Neural crest cell (in vitro differentiated cells): ENCODE data around the gene MGST1. TPM values are rescaled to one million over a fixed set of nuclear protein-coding genes. Genes with fewer than 3 reads are reported as not detected.
A peak's percentile ranks its signal among the peaks of the same experiment; 100 is the strongest.

Experiments used
- DNase-seq: peaks from one replicate; pipeline ENCODE4 v3.0.0; 2021; ENCODE audit warnings: low read depth, mixed read lengths, low spot score
- H3K27ac Mint-ChIP-seq: one replicate; pipeline ENCODE4 v1.8.0; 2021; ENCODE audit warnings: mild to moderate bottlenecking, mixed read lengths; ENCODE audit not compliant: unreplicated experiment
- H3K27me3 Mint-ChIP-seq: 2 replicates; pipeline ENCODE4 v1.8.0; 2021; ENCODE audit warnings: low read depth, mild to moderate bottlenecking, mixed read lengths
- H3K36me3 Mint-ChIP-seq: 2 replicates; pipeline ENCODE4 v1.8.0; 2021; ENCODE audit warnings: low read depth, mild to moderate bottlenecking, mixed read lengths
- H3K4me1 Mint-ChIP-seq: 2 replicates; pipeline ENCODE4 v1.8.0; 2021; ENCODE audit warnings: mixed read lengths
- H3K4me3 Mint-ChIP-seq: one replicate; pipeline ENCODE4 v1.8.0; 2021; ENCODE audit warnings: mild to moderate bottlenecking, mixed read lengths
- H3K9me3 Mint-ChIP-seq: 2 replicates; pipeline ENCODE4 v1.8.0; 2021; ENCODE audit warnings: mixed read lengths
- total RNA-seq: library from RNA; stranded (reverse); gene quantifications from 2 replicates; pipeline ENCODE4 v1.2.1, GENCODE V29; 2021
- TF ChIP-seq, protein P1 (sequence below): fragments of 200-600 bp; sonication (generic); conservative IDR thresholded peaks from 2 replicates; pipeline ENCODE4 v1.5.0; 2021; ENCODE audit warnings: antibody characterized with exemption, mild to moderate bottlenecking

Gene MGST1
- total RNA-seq, 1 donor from 2014 or later: 325 TPM

DNA sequence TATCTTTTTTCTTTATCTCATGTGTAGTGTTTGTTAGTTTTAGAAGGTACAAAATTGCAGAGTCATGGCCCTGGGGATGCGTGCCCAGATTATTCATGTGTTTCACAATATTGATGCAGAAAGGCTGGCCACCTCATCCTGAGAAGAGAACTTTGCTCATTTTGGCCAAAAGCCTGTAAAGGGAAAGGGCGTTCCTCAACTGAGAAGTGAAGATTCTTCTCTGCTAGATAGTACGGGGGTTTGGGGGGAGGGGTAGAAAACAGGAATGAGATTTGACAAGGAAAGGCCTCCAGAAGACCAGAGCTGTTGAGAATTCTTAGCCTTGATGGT lies 1.7 kb downstream of the MGST1 start:
- peak overlapping the region; percentile 98 for H3K27ac Mint-ChIP-seq
- DNase-seq: no peak
- no peaks in the 10 kb centered on the region for H3K27me3 Mint-ChIP-seq

DNA sequence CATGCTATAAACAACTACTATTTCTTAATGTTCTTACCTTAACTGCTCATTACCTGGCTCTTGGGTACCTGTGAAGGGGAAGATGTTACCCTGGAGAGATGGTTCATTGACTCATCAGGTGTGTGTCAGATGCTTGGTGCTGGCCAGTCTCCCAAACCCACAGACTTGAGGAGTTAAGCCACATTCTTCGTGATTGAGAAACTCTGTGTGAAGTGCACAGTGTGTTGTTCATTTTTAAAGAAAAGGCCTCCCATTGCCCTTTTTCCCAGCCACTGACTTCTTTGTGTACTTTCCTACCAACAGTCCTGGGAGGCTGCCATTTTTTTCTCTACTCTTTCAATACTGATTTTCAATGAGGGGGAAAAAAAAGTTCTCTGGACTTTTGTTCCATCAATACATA lies 3.2 kb downstream of the MGST1 start:
- H3K4me3 Mint-ChIP-seq: peak overlapping the region; percentile 96
- DNase-seq: no peak
- H3K9me3 Mint-ChIP-seq: no peaks in the 10 kb centered on the region
- peaks cover 18% of the 10 kb centered on the region for H3K36me3 Mint-ChIP-seq
- H3K4me1 Mint-ChIP-seq: peaks cover 65% of the 10 kb centered on the region
- TF ChIP-seq, protein P1, sequence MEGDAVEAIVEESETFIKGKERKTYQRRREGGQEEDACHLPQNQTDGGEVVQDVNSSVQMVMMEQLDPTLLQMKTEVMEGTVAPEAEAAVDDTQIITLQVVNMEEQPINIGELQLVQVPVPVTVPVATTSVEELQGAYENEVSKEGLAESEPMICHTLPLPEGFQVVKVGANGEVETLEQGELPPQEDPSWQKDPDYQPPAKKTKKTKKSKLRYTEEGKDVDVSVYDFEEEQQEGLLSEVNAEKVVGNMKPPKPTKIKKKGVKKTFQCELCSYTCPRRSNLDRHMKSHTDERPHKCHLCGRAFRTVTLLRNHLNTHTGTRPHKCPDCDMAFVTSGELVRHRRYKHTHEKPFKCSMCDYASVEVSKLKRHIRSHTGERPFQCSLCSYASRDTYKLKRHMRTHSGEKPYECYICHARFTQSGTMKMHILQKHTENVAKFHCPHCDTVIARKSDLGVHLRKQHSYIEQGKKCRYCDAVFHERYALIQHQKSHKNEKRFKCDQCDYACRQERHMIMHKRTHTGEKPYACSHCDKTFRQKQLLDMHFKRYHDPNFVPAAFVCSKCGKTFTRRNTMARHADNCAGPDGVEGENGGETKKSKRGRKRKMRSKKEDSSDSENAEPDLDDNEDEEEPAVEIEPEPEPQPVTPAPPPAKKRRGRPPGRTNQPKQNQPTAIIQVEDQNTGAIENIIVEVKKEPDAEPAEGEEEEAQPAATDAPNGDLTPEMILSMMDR: no peak
- no peaks in the 10 kb centered on the region for H3K27me3 Mint-ChIP-seq
- H3K27ac Mint-ChIP-seq: peak overlapping the region; percentile 40

More for the DNA sequence above, 1.7 kb downstream of the MGST1 start:
- Mint-ChIP-seq H3K36me3 (peaks cover 15% of the 10 kb centered on the region), H3K4me3 (peak overlapping the region; percentile 96), H3K9me3 (no peaks in the 10 kb centered on the region), H3K4me1 (peaks cover 78% of the 10 kb centered on the region)
- TF ChIP-seq, protein P1: no peak

DNA sequence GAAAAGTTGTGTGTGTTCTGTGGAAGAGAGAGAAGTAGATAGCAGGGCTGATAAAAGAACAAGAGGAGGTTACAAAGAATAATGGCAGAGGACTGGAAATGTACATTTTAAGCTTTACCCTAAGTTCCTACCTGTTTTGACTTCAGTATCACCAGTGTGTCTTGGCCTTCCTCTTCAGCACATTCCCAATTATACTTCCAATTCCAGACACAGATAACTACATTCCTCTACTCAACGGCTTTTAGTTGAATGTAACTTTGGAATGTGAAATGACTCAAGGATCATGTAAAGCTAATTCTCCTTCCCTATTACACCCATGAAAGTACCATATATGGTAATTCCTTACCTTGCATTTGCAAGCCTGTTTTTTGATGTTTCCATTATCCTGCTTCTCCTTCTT lies 5.0 kb downstream of the MGST1 start:
- TF ChIP-seq, protein P1: no peak

DNA sequence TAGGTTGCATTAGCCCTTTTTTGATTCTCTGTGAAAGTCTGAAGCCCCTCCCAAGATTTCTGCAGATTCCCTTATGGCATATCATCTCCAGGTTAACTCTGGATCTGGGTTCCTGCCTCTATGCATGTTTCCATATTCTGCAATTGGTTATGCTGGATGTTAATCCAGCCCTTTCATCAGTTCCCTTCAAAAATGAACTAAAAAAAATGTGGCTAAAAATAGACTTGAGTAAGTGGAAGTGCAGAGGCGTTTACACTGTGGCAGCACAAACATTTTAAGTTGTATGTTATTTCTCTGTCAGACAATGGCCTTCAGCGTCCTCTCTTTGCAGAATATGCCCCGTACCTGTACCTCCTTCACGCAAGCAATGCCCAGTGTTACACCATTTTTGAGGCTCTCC lies 11.4 kb downstream of the MGST1 start:
- Mint-ChIP-seq H3K27me3 (no peaks in the 10 kb centered on the region), H3K27ac (no peak overlapping the region), H3K4me3 (peak overlapping the region; percentile 10), H3K4me1 (peaks cover 26% of the 10 kb centered on the region), H3K36me3 (peaks cover 56% of the 10 kb centered on the region), H3K9me3 (peaks cover 2% of the 10 kb centered on the region)
- DNase-seq: no peak
- TF ChIP-seq, protein P1: no peak

More for the DNA sequence above, 5.0 kb downstream of the MGST1 start:
- no peaks in the 10 kb centered on the region for H3K27me3 Mint-ChIP-seq
- no peak overlapping the region for H3K27ac Mint-ChIP-seq
- H3K36me3 Mint-ChIP-seq: peaks cover 27% of the 10 kb centered on the region
- H3K4me3 Mint-ChIP-seq: peak overlapping the region; percentile 29
- no peak for DNase-seq
- peaks cover 55% of the 10 kb centered on the region for H3K4me1 Mint-ChIP-seq
- no peaks in the 10 kb centered on the region for H3K9me3 Mint-ChIP-seq

DNA sequence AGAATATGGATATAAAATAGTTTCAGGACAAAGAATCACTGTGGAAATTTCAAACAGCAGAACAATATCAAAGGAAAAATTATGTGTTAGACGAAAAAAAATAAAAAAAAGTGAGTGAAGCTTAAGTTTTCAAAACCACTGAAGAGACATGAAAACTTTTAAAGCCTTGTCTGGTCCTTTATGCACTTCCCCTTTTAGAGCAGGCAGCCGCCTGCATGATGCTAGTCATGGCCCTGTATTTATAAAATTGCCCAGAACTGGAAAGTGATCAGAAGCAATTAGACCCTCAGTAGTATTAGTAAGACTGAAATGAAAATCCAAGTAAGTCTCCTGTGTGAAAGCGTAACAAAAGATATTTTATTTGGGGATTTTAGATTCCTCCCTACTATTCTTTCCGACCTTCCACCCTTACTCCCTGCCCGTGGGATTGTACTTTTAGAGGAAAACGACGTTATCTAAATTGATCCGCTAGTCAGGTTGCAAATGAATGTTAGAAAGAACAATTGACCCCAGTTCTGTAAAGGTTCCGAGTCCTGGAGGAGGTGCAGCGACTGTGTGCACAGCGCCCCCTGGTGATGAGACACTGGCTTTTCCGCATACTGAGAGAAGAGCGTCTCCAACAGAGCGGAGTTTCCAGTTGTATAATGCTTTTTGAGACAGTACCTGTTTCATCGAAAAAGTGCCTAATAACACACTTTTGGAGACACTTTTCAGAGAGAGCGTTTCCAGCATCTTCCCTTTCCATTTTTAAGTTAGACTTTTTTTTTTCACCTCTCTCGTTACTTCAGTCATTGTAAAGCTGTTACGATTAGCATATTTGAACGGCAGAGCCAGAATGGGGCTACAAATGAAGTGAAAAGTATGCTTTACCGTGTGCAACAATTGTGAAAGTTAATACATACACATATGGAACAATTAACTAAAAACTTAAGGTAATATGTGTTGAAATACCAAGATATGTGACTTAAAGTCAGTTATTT lies 12.4 kb downstream of the MGST1 start:
- Mint-ChIP-seq H3K27ac (no peak overlapping the region), H3K4me3 (no peak overlapping the region), H3K4me1 (peaks cover 26% of the 10 kb centered on the region), H3K9me3 (peaks cover 2% of the 10 kb centered on the region), H3K36me3 (peaks cover 55% of the 10 kb centered on the region), H3K27me3 (no peaks in the 10 kb centered on the region)
- DNase-seq: peak; percentile 66
- TF ChIP-seq, protein P1: peak; percentile 91
